ENCODE data around the gene CGNL1. TPM values are rescaled to one million over a fixed set of nuclear protein-coding genes. Genes with fewer than 3 reads are reported as not detected.

Gene CGNL1
- total RNA-seq, 1 experiment from 2014 or later = 34.6 TPM

DNA sequence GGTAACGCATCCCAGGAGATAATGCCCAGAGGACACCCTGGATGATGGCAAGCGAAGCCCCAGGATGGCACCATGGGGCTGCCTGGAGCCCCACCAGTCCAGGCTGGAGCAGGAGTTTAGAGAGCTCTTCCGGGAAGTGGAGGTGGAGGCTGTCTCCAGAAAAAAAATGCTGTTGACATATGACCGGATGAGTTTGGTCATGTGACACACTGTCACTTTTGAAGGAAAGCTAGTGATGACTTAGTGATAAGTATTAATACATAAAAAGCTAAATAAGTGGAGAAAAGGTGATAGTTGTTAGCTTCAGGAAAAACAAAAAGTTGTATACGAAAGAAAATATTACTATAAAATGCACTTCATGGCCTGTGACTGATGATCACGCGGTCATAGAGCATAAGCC lies 195.4 kb downstream of the CGNL1 start:
- Histone ChIP-seq H4K91ac (ENCODE audit: insufficient read length, low read depth, low read length) (no peak overlapping the region), H3K4me1 (ENCODE audit: insufficient read depth, low read length) (no peaks in the 10 kb centered on the region), H3K14ac (ENCODE audit: insufficient read depth, low read length) (no peak overlapping the region), H4K5ac (ENCODE audit: insufficient read length, low read depth, low read length) (no peak overlapping the region), H3K18ac (ENCODE audit: insufficient read length, low read depth, low read length) (no peak overlapping the region), H3K27ac (ENCODE audit: insufficient read length, low read depth, low read length) (no peak overlapping the region), H4K8ac (replicated peaks; ENCODE audit: insufficient read length, low read depth, low read length) (no peak overlapping the region), H2BK12ac (ENCODE audit: insufficient read length, low read depth, low read length) (no peak overlapping the region), H2AK5ac (ENCODE audit: insufficient read length, low read length) (no peak overlapping the region), H3K4ac (ENCODE audit: low read depth, low read length) (no peak overlapping the region), H3K9me3 (ENCODE audit: control insufficient read depth, low read depth, low read length) (no peaks in the 10 kb centered on the region), H3K23me2 (ENCODE audit: insufficient read length, low read depth, low read length, poor library complexity, severe bottlenecking) (no peaks in the 10 kb centered on the region), H3K4me2 (ENCODE audit: insufficient read depth, insufficient read length, low read length) (no peak overlapping the region), H4K20me1 (ENCODE audit: control insufficient read depth, insufficient read depth, insufficient read length) (no peaks in the 10 kb centered on the region), H3K56ac (ENCODE audit: insufficient read length, low read depth, low read length) (no peak overlapping the region), H3K9ac (ENCODE audit: extremely low read depth, insufficient read length, low read length) (no peak overlapping the region), H2BK15ac (ENCODE audit: low read depth, low read length) (no peak overlapping the region), H2BK120ac (ENCODE audit: low read depth, low read length, poor library complexity, severe bottlenecking) (no peak overlapping the region), H2BK5ac (ENCODE audit: insufficient read length, low read length) (no peak overlapping the region), H3K79me2 (ENCODE audit: insufficient read depth, low read length) (no peaks in the 10 kb centered on the region), H3T11ph (ENCODE audit: low read length) (no peak overlapping the region), H3K79me1 (ENCODE audit: insufficient read depth, low read depth, low read length, poor library complexity, severe bottlenecking) (no peaks in the 10 kb centered on the region), H3K23ac (ENCODE audit: insufficient read length, low read depth, low read length) (no peak overlapping the region), H2BK20ac (ENCODE audit: low read depth, low read length, poor library complexity, severe bottlenecking) (no peak overlapping the region), H3K27me3 (ENCODE audit: insufficient read depth, low read length) (no peaks in the 10 kb centered on the region), H2AFZ (ENCODE audit: low read length) (no peak overlapping the region)
- no peak overlapping the region for H3K27ac Mint-ChIP-seq
- no peaks in the 10 kb centered on the region for H3K9me3 Mint-ChIP-seq
- DNase-seq = no peak
- H3K36me3 Mint-ChIP-seq (ENCODE audit: insufficient read depth in 1 of 3, low read depth in 3 of 3) = no peaks in the 10 kb centered on the region
- H3K4me3 Mint-ChIP-seq = no peak overlapping the region
- peaks cover 4 to 14% of the 10 kb centered on the region in 2 experiments for H3K4me1 Mint-ChIP-seq
- H3K27me3 Mint-ChIP-seq (ENCODE audit: low read depth) = no peaks in the 10 kb centered on the region; the same call in 1 of the 2 replicates
- WGBS (ENCODE audit: extremely low coverage, insufficient read length, low lambda C conversion rate) = no CpG with 5 or more reads among the region's 7 CpGs
- TF ChIP-seq, protein P1, sequence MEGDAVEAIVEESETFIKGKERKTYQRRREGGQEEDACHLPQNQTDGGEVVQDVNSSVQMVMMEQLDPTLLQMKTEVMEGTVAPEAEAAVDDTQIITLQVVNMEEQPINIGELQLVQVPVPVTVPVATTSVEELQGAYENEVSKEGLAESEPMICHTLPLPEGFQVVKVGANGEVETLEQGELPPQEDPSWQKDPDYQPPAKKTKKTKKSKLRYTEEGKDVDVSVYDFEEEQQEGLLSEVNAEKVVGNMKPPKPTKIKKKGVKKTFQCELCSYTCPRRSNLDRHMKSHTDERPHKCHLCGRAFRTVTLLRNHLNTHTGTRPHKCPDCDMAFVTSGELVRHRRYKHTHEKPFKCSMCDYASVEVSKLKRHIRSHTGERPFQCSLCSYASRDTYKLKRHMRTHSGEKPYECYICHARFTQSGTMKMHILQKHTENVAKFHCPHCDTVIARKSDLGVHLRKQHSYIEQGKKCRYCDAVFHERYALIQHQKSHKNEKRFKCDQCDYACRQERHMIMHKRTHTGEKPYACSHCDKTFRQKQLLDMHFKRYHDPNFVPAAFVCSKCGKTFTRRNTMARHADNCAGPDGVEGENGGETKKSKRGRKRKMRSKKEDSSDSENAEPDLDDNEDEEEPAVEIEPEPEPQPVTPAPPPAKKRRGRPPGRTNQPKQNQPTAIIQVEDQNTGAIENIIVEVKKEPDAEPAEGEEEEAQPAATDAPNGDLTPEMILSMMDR (conservative IDR thresholded peaks at IDR 0.05) = no peak
